ENCODE data around the gene PTEN. TPM values are rescaled to one million over a fixed set of nuclear protein-coding genes. Genes with fewer than 3 reads are reported as not detected.

PTEN gene
- total and polyA plus RNA-seq, 2 donors (not counting 3 experiments of a cell fraction or from before 2014, with no cell fraction given): 8.0 to 76.9 TPM

GRCh38 chr10:87952612-87953011 is 89.2 kb downstream of the PTEN start:
- Histone ChIP-seq H3K9me3 (replicated peaks; ENCODE audit: control insufficient read depth, insufficient read depth, low read length) (no peaks in the 10 kb centered on the region), H3K27me3 (ENCODE audit: control insufficient read depth in 2 of 2, insufficient read depth in 2 of 2, low read length in 2 of 2) (no peaks in the 10 kb centered on the region), H4K20me1 (replicated peaks; ENCODE audit: control insufficient read depth, extremely low read depth, insufficient read depth, low read length) (no peaks in the 10 kb centered on the region), H3K36me3 (ENCODE audit: control insufficient read depth in 2 of 2, extremely low read depth in 1 of 2, insufficient read depth in 2 of 2, low read length in 2 of 2) (peaks cover 5 to 8% of the 10 kb centered on the region in 2 experiments), H3K79me2 (ENCODE audit: control insufficient read depth, insufficient read depth, low read length) (peaks cover 8% of the 10 kb centered on the region), H3K9ac (replicated peaks; ENCODE audit: extremely low read depth, insufficient read depth, low read length) (no peak overlapping the region), H3K27ac (ENCODE audit: insufficient read depth, low read depth, low read length) (no peak overlapping the region), H2AFZ (ENCODE audit: low read depth, low read length) (no peak overlapping the region), H3K9me1 (replicated peaks; ENCODE audit: control insufficient read depth, extremely low read depth, insufficient read depth, low read length) (no peaks in the 10 kb centered on the region), H3K4me1 (ENCODE audit: control insufficient read depth, extremely low read depth, insufficient read depth, low read length) (peaks cover 11% of the 10 kb centered on the region), H3K4me3 (replicated peaks in 1 of 3; ENCODE audit: insufficient read depth in 1 of 3, low read depth in 1 of 3, low read length in 3 of 3) (no peak overlapping the region), H3K4me2 (ENCODE audit: insufficient read depth, low read length) (no peak overlapping the region)
- no peak for TF ChIP-seq MYC (IDR thresholded peaks at IDR 0.05; ENCODE audit: low read depth, low read length)
- no peak for TF ChIP-seq POLR2AphosphoS5 (IDR thresholded peaks at IDR 0.05; ENCODE audit: insufficient read depth, low read depth, low read length)
- TF ChIP-seq CTCF (IDR thresholded peaks at IDR 0.05; ENCODE audit: extremely low read depth in 1 of 2, insufficient read depth in 1 of 2, low read depth in 1 of 2, low read length in 2 of 2): no peak
- no peak for TF ChIP-seq EZH2 (IDR thresholded peaks at IDR 0.05; ENCODE audit: borderline replicate concordance, low read depth, low read length, severe bottlenecking)
- no peak for TF ChIP-seq JUN (IDR thresholded peaks at IDR 0.05; ENCODE audit: borderline replicate concordance, insufficient read depth, insufficient read length, low read depth)
- no peak for TF ChIP-seq POLR2A (IDR thresholded peaks at IDR 0.05; ENCODE audit: low read depth, low read length)
- no peak for TF ChIP-seq GATA2 (IDR thresholded peaks at IDR 0.05; ENCODE audit: insufficient read depth, insufficient read length, low read depth, low read length)
- TF ChIP-seq MAX (IDR thresholded peaks at IDR 0.05; ENCODE audit: insufficient read depth, insufficient read length): no peak
- no peak for TF ChIP-seq FOS (IDR thresholded peaks at IDR 0.05; ENCODE audit: borderline replicate concordance, insufficient read depth, low read length)
- BruUV-seq (replicated peaks): no TSS peak
- POLR2A ChIA-PET: no interaction called here
- CTCF ChIA-PET: no interaction called here
- intact Hi-C loops (cut with micrococcal nuclease) (no loop called here), dilution Hi-C loops (cut with MboI; ENCODE audit: extremely low pct_ligation_motif_present, low sequenced_read_pairs) (no loop called here)
- FAIRE-seq (no peak), DNase-seq (ENCODE audit: low read depth, low spot score) (no peak)
